Measurements from ENCODE around the gene KRTAP16-1. TPM values are rescaled to one million over a fixed set of nuclear protein-coding genes. Genes with fewer than 3 reads are reported as not detected.

KRTAP16-1 gene
- total and polyA plus RNA-seq, 2 of the 4 experiments (the other 2 are of a cell fraction) = not detected

GRCh38 chr17:41334385-41335305 is 25.5 kb upstream of the KRTAP16-1 start:
- Histone ChIP-seq H3K79me1 (ENCODE audit: low read depth in 1 of 2, low read length in 2 of 2) (no peaks in the 10 kb centered on the region), H3K9ac (ENCODE audit: low read depth, low read length) (no peak overlapping the region), H3K36me3 (ENCODE audit: control insufficient read depth, insufficient read depth, low read length) (no peaks in the 10 kb centered on the region), H3K9me1 (ENCODE audit: insufficient read depth, low read length) (no peaks in the 10 kb centered on the region), H4K8ac (ENCODE audit: low read depth in 2 of 2, low read length in 2 of 2) (no peak overlapping the region), H3K4me2 (ENCODE audit: low read depth, low read length) (no peak overlapping the region), H3K4me3 (ENCODE audit: insufficient read depth, low read depth, low read length) (no peak overlapping the region), H3K23ac (ENCODE audit: low read depth, low read length) (no peak overlapping the region), H2BK120ac (ENCODE audit: low read depth, low read length) (no peak overlapping the region), H3K27ac (ENCODE audit: insufficient read depth, low read length) (no peak overlapping the region), H3K18ac (ENCODE audit: low read depth, low read length) (no peak overlapping the region), H3K56ac (ENCODE audit: extremely low read depth, insufficient read depth, low read length) (no peak overlapping the region), H4K5ac (ENCODE audit: low read depth, low read length) (no peak overlapping the region), H3K4me1 (ENCODE audit: control insufficient read depth, insufficient read depth, low read length) (peaks cover 6% of the 10 kb centered on the region), H2AK5ac (ENCODE audit: low read depth, low read length) (no peak overlapping the region), H2AK9ac (replicated peaks; ENCODE audit: low read depth, low read length, poor library complexity) (no peak overlapping the region), H2AFZ (replicated peaks; ENCODE audit: low read length, poor library complexity) (no peak overlapping the region), H4K91ac (ENCODE audit: insufficient read depth, low read depth, low read length) (no peak overlapping the region), H4K20me1 (ENCODE audit: insufficient read depth, low read length) (no peaks in the 10 kb centered on the region), H2BK15ac (ENCODE audit: low read depth, low read length) (no peak overlapping the region; the same call in 2 of the 3 replicates), H3K14ac (replicated peaks; ENCODE audit: low read depth, low read length) (no peak overlapping the region), H3K9me3 (ENCODE audit: control insufficient read depth, insufficient read depth, low read length) (no peaks in the 10 kb centered on the region), H3K4ac (ENCODE audit: low read depth, low read length) (no peak overlapping the region), H2BK20ac (ENCODE audit: low read depth, low read length) (no peak overlapping the region), H2BK5ac (ENCODE audit: low read depth, low read length, poor library complexity, severe bottlenecking) (no peak overlapping the region), H3K27me3 (ENCODE audit: control insufficient read depth, insufficient read depth, low read length) (peaks cover 3% of the 10 kb centered on the region)
- DNase-seq (no peak), ATAC-seq (ENCODE audit: low read depth) (no peak)
- POLR2A ChIA-PET (ENCODE audit: unreplicated experiment) = no interaction called here
- dilution Hi-C loops (cut with HindIII; ENCODE audit: low sequenced_read_pairs, unreplicated experiment) = no loop called here
- CTCF ChIA-PET = no interaction called here
- no TSS peak for BruUV-seq (replicated peaks)
- intact Hi-C loops (cut with micrococcal nuclease) = no loop called here
- in situ Hi-C loops (cut with MboI; ENCODE audit: low sequenced_read_pairs) = loop anchor here (5.0 kb wide), 1 partner anchor 328 kb away; no protein-coding TSS in a partner anchor
- WGBS, 2 experiments (ENCODE audit: extremely low coverage in 2 of 2, insufficient read length in 1 of 2) = 82% methylated on average over 2 of the region's 6 CpGs; no CpG with 5 or more reads in 1 of the 2 experiments
- TF ChIP-seq POLR2A (IDR thresholded peaks at IDR 0.05; ENCODE audit: low read depth, low read length) = no peak
- no peak for TF ChIP-seq NFE2L2 (IDR thresholded peaks at IDR 0.05; ENCODE audit: low read depth, low read length)
- no peak for TF ChIP-seq CHD1 (IDR thresholded peaks at IDR 0.05; ENCODE audit: low read depth, low read length)
- TF ChIP-seq MXI1 (IDR thresholded peaks at IDR 0.05; ENCODE audit: borderline replicate concordance, low read depth, low read length) = no peak
- TF ChIP-seq RFX5 (IDR thresholded peaks at IDR 0.05; ENCODE audit: low read depth, low read length) = no peak
- no peak for TF ChIP-seq RAD21 (IDR thresholded peaks at IDR 0.05; ENCODE audit: low read length)
- no peak for TF ChIP-seq CTCF (conservative IDR thresholded peaks at IDR 0.05; ENCODE audit: low read depth, low read length)
- TF ChIP-seq MAZ (IDR thresholded peaks at IDR 0.05; ENCODE audit: borderline replicate concordance, low read depth, low read length) = no peak
- TF ChIP-seq SMC3 (IDR thresholded peaks at IDR 0.05; ENCODE audit: low read depth, low read length) = no peak
- no peak for TF ChIP-seq BHLHE40 (IDR thresholded peaks at IDR 0.05; ENCODE audit: low read depth, low read length)
- TF ChIP-seq MAFK (IDR thresholded peaks at IDR 0.05; ENCODE audit: low read depth, low read length) = no peak
- TF ChIP-seq USF2 (IDR thresholded peaks at IDR 0.05; ENCODE audit: low read depth, low read length) = no peak
- TF ChIP-seq RCOR1 (IDR thresholded peaks at IDR 0.05; ENCODE audit: insufficient replicate concordance, low read length) = no peak
- no peak for TF ChIP-seq ELK1 (IDR thresholded peaks at IDR 0.05; ENCODE audit: borderline replicate concordance, low read depth, low read length)
- no peak for TF ChIP-seq FOS (IDR thresholded peaks at IDR 0.05; ENCODE audit: low read depth, low read length)

All from IMR-90 (cell line).